K562 (cell line): ENCODE results near the gene PIGB. TPM values are rescaled to one million over a fixed set of nuclear protein-coding genes. Genes with fewer than 3 reads are reported as not detected.
A peak's percentile ranks its signal among the peaks of the same experiment; 100 is the strongest.

ENCODE experiments used
- ATAC-seq: fragments of 200-7000 bp; cut with Tn5 transposase; 3 replicates; pipeline ENCODE4 v1.9.1; 2020; ENCODE audit warnings: moderate library complexity
- BruUV-seq: library from RNA; stranded (reverse); fragments of 400-500 nt; replicated peaks from 2 replicates; lab custom pipeline; 2021; lab: Mats Ljungman, UMichigan
- CTCF ChIA-PET: fragments of 300-600 bp; formaldehyde crosslinking; extraction: SDS; loops from one replicate; lab custom pipeline; 2021; ENCODE audit warnings: low intra/inter-chr PET ratio; lab: Yijun Ruan, JAX
- POLR2A ChIA-PET: fragments of 300-600, 350-650 bp; sonication (Branson Sonifier 250); formaldehyde crosslinking; extraction: SDS; loops from one replicate; lab custom pipeline; 2021; ENCODE audit warnings: antibody characterized with exemption, inconsistent platforms; lab: Yijun Ruan, JAX
- DNase-seq, 4 experiments: peaks; one replicate each; pipeline versions ENCODE4 v3.0.0 to v3.0.0-alpha.2; 2011 to 2018; ENCODE audit warnings: low spot score in 3 of 4, mixed read lengths in 3 of 4; ENCODE audit errors: extremely low read depth in 1 of 4
- FAIRE-seq: peaks from 2 replicates; lab custom pipeline; 2011; peaks lifted over from hg19 to GRCh38; lab: Jason Lieb, UNC
- H2AFZ ChIP-seq: 2 replicates; pipeline ENCODE4 v1.6.0; 2011; ENCODE audit warnings: low read depth, low read length, control low read depth, inconsistent platforms
- H3K27ac ChIP-seq: fragments of 200-600 bp; 3 replicates; pipeline ENCODE4 v1.8.0; 2011; ENCODE audit warnings: low read depth, mild to moderate bottlenecking, control low read depth, inconsistent platforms, low read length, moderate library complexity, mixed read lengths; ENCODE audit errors: extremely low read depth
- H3K27me3 ChIP-seq, 2 experiments: fragments of 300-600 bp in 1 of 2; 2 replicates in 1 of 2; 3 replicates in 1 of 2; pipeline versions ENCODE4 v1.6.0 to v1.8.0; 2011; ENCODE audit warnings: inconsistent platforms in 2 of 2, low read length in 2 of 2, mild to moderate bottlenecking in 1 of 2, mixed read lengths in 1 of 2, moderate library complexity in 1 of 2; ENCODE audit not compliant: control insufficient read depth in 2 of 2, insufficient read depth in 2 of 2
- H3K36me3 ChIP-seq: fragments of 300-600 bp; 3 replicates; pipeline ENCODE4 v1.8.0; 2011; ENCODE audit warnings: mild to moderate bottlenecking, low read length, inconsistent platforms; ENCODE audit not compliant: control insufficient read depth, insufficient read depth
- H3K4me1 ChIP-seq, 2 experiments: fragments of 200-600 bp in 1 of 2; replicated peaks in 1 of 2; 2 replicates in 1 of 2; 3 replicates in 1 of 2; pipeline versions ENCODE4 v1.5.1 to v1.8.0; 2011; ENCODE audit warnings: inconsistent platforms in 2 of 2, low read length in 2 of 2, mild to moderate bottlenecking in 1 of 2, mixed read lengths in 1 of 2, moderate library complexity in 1 of 2; ENCODE audit not compliant: control insufficient read depth in 2 of 2, insufficient read depth in 2 of 2
- H3K4me2 ChIP-seq: 2 replicates; pipeline ENCODE4 v1.6.1; 2011; ENCODE audit warnings: low read length, control low read depth, inconsistent platforms, mixed read lengths; ENCODE audit not compliant: insufficient read depth
- H3K4me3 ChIP-seq: fragments of 200-600 bp; sonication (generic), shearing (Covaris generic); 2 replicates; pipeline ENCODE4 v1.5.1; 2016; ENCODE audit warnings: control low read depth, inconsistent platforms
- H3K79me2 ChIP-seq: fragments of 200-600 bp; 3 replicates; pipeline ENCODE4 v1.8.0; 2011; ENCODE audit warnings: low read length, inconsistent platforms; ENCODE audit not compliant: control insufficient read depth, insufficient read depth
- H3K9ac ChIP-seq, 2 experiments: 2 replicates each; pipeline versions ENCODE4 v1.6.0 to v1.6.1; 2011; ENCODE audit warnings: low read depth in 2 of 2, low read length in 2 of 2, control low read depth in 1 of 2, inconsistent platforms in 1 of 2, mild to moderate bottlenecking in 1 of 2, mixed read lengths in 1 of 2; ENCODE audit not compliant: insufficient read depth in 1 of 2
- H3K9me1 ChIP-seq: one replicate; pipeline ENCODE4 v1.6.0; 2011; ENCODE audit warnings: inconsistent platforms, mild to moderate bottlenecking, low read length, moderate library complexity; ENCODE audit not compliant: control insufficient read depth, insufficient read depth
- H3K9me3 ChIP-seq: replicated peaks from 2 replicates; pipeline ENCODE4 v1.5.1; 2011; ENCODE audit warnings: low read depth, low read length, inconsistent platforms; ENCODE audit not compliant: control insufficient read depth, insufficient read depth
- H4K20me1 ChIP-seq: replicated peaks from 2 replicates; pipeline ENCODE4 v1.6.1; 2011; ENCODE audit warnings: low read length, inconsistent platforms, mixed read lengths; ENCODE audit not compliant: control insufficient read depth, insufficient read depth
- CBX8 ChIP-seq: fragments of 200-600 bp; sonication (generic); IDR thresholded peaks from 2 replicates; pipeline ENCODE4 v1.6.1; 2012; ENCODE audit warnings: borderline replicate concordance, mixed run types, low read depth, mild to moderate bottlenecking, moderate library complexity, mixed read lengths, low read length, control low read depth, inconsistent platforms; ENCODE audit not compliant: poor library complexity, severe bottlenecking; ENCODE audit errors: extremely low read depth
- EZH2 ChIP-seq: IDR thresholded peaks from 2 replicates; pipeline ENCODE4 v1.6.1; 2012; ENCODE audit warnings: low read depth, mild to moderate bottlenecking, inconsistent platforms, low read length, borderline replicate concordance
- GABPB2 ChIP-seq: fragments of 250-450 bp; sonication (Bioruptor Pico); conservative IDR thresholded peaks from 2 replicates; pipeline ENCODE4 v1.5.1; 2021; ENCODE audit warnings: mild to moderate bottlenecking
- GATA2 ChIP-seq: sonication (generic); formaldehyde crosslinking; IDR thresholded peaks from 2 replicates; pipeline ENCODE4 v1.4.0; 2020; ENCODE audit warnings: mild to moderate bottlenecking, missing genetic modification reagents
- KDM1A ChIP-seq, 2 experiments: fragments of 450-650 bp; IDR thresholded peaks; 2 replicates each; pipeline ENCODE4 v1.6.1; 2016; ENCODE audit warnings: mild to moderate bottlenecking in 2 of 2
- KLF16 ChIP-seq: IDR thresholded peaks from 2 replicates; pipeline ENCODE4 v1.6.1; 2016; ENCODE audit warnings: antibody characterized with exemption
- KLF6 ChIP-seq: fragments of 250-450 bp; sonication (Bioruptor Pico); IDR thresholded peaks from 2 replicates; pipeline ENCODE4 v1.4.0; 2020; ENCODE audit warnings: mild to moderate bottlenecking, moderate library complexity, borderline replicate concordance
- MCM3 ChIP-seq: fragments of 450-650 bp; IDR thresholded peaks from 2 replicates; pipeline ENCODE4 v1.6.1; 2016
- MCM5 ChIP-seq: fragments of 450-650 bp; IDR thresholded peaks from 2 replicates; pipeline ENCODE4 v1.6.1; 2016; ENCODE audit warnings: low read depth
- MYNN ChIP-seq, 2 experiments: sonication (generic); formaldehyde crosslinking in 1 of 2; IDR thresholded peaks; 2 replicates each; pipeline versions ENCODE4 v1.5.0 to v1.6.1; 2016 to 2020; ENCODE audit warnings: antibody characterized with exemption in 1 of 2, missing genetic modification reagents in 1 of 2
- NFE2L1 ChIP-seq: fragments of 450-650 bp; IDR thresholded peaks from 2 replicates; pipeline ENCODE4 v1.6.1; 2016; ENCODE audit warnings: missing genetic modification characterization, low read depth, mild to moderate bottlenecking, missing compliant biosample characterization, moderate library complexity, borderline replicate concordance
- PCBP2 ChIP-seq: fragments of 200-400 bp; formaldehyde crosslinking; IDR thresholded peaks from 2 replicates; pipeline ENCODE4 v1.6.1; 2018; ENCODE audit warnings: low read length, low read depth, mild to moderate bottlenecking, moderate library complexity; ENCODE audit not compliant: poor library complexity, severe bottlenecking
- PHB ChIP-seq: fragments of 250-450 bp; sonication (Bioruptor Pico); IDR thresholded peaks from 2 replicates; pipeline ENCODE4 v1.5.0; 2021
- RFX5 ChIP-seq: IDR thresholded peaks from 2 replicates; pipeline ENCODE4 v1.6.1; 2011; ENCODE audit warnings: low read depth, mild to moderate bottlenecking, improper control_type of control experiment, low read length
- TAF15 ChIP-seq: fragments of 200-400 bp; formaldehyde crosslinking; IDR thresholded peaks from 2 replicates; pipeline ENCODE4 v1.6.1; 2017; ENCODE audit warnings: mild to moderate bottlenecking, low read depth, low read length, moderate library complexity
- ZNF134 ChIP-seq: fragments of 250-450 bp; sonication (Bioruptor Pico); conservative IDR thresholded peaks from 2 replicates; pipeline ENCODE4 v1.4.0; 2020
- ZNF445 ChIP-seq: fragments of 250-450 bp; sonication (Bioruptor Pico); IDR thresholded peaks from 2 replicates; pipeline ENCODE4 v1.4.0; 2020; ENCODE audit warnings: low read depth, mild to moderate bottlenecking, moderate library complexity
- WGBS: fragments of 100-300 bp; shearing (Covaris generic); methylation state at CpG from one replicate; pipeline ENCODE4 v1.1.6; 2016; ENCODE audit warnings: low coverage, mixed read lengths; ENCODE audit not compliant: insufficient coverage; ENCODE audit errors: missing lambda C conversion rate; 5-methylcytosine and 5-hydroxymethylcytosine counted together
- in situ Hi-C: fragments of 300-500 bp; cut with MboI; formaldehyde crosslinking; loops from 4 replicates; pipeline ENCODE4 v1.15.0; 2018; ENCODE audit warnings: inconsistent platforms, mixed read lengths
- intact Hi-C: fragments of 100-400 bp; cut with micrococcal nuclease; formaldehyde crosslinking; loops from 2 replicates; pipeline ENCODE4 v1.14.2; 2022
- polyA plus RNA-seq, 8 experiments: library from polyadenylated mRNA; depleted of rRNA in 4 of 8; stranded (reverse) in 5 of 8; unstranded in 3 of 8; fragments of >200 nt; fragmentation: Nextera tagmentation in 2 of 8; fragmentation: Illumina TruSeq in 1 of 8; extraction: Ambion mirVana in 2 of 8; extraction: Trizol in 1 of 8; gene quantifications; 2 replicates each; pipeline versions ENCODE4 v1.2.1 to v1.2.3, GENCODE V29; 2011 to 2014; ENCODE audit warnings: inconsistent platforms in 1 of 8, missing spikeins in 1 of 8
- total RNA-seq, 7 experiments: library from RNA; depleted of rRNA in 6 of 7; stranded (reverse); fragments of >200 nt in 6 of 7; fragmentation: Illumina TruSeq in 2 of 7; extraction: Trizol in 2 of 7; gene quantifications; 2 replicates each; pipeline versions ENCODE4 v1.2.1 to v1.2.3, GENCODE V29; 2011 to 2021; ENCODE audit warnings: low replicate concordance in 1 of 7
- TF ChIP-seq, protein P1 (sequence below): IDR thresholded peaks from 2 replicates; pipeline ENCODE4 v1.6.1; 2014; ENCODE audit warnings: antibody characterized with exemption
- TF ChIP-seq, protein P2 (sequence below), 2 experiments: fragments of 450-650 bp; IDR thresholded peaks; 2 replicates each; pipeline ENCODE4 v1.6.1; 2016
- TF ChIP-seq, protein P3 (sequence below): fragments of 450-650 bp; formaldehyde crosslinking; IDR thresholded peaks from 2 replicates; pipeline ENCODE4 v1.4.0; 2022; ENCODE audit warnings: mild to moderate bottlenecking, moderate library complexity

PIGB gene
- total and polyA plus RNA-seq, 9 of the 15 experiments (the other 6 are each of a cell fraction or from before 2014, with no cell fraction given): 9.9 to 32.3 (median 18.2) TPM

DNA sequence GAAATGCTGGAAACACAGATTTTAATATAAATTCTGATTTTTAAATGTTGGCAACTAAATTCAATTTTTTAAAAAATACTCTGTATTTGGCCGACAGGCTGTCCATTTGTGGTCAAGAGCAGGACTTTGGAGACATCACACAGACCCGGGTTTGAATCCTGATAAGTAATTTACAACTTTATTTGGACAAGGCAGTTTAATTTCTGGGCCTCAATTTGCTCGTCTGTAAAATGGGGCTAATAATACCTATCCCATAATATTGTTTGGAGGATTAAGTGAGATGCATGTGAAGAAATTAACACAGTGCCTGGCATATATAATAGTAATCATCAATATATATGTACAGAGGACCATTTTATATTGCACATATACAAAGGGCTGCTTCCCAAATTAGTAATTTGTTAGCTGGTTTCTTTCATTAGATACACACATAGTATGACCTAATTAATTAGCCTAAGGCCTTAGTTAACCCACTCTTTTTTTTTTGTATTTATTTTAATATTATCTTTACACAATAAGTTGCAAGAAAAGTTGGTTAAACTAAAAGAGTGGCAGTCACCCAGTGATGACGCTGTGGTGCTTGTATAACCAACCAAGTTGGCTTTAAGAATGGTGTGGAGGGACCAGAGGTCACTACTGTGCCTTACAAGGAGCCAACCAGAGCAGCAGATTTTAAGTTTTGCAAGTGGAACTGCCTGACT, 665 bp downstream of the PIGB start:
- Histone ChIP-seq H3K4me1 (peaks cover 4 to 9% of the 10 kb centered on the region in 2 experiments; a peak in 2 of 5 replicates), H3K27ac (peak overlapping the region; percentile 96), H3K27me3 (no peaks in the 10 kb centered on the region), H3K4me3 (peak overlapping the region; percentile 69), H3K79me2 (peaks cover 60% of the 10 kb centered on the region), H3K9me1 (no peaks in the 10 kb centered on the region), H4K20me1 (no peaks in the 10 kb centered on the region), H3K36me3 (peaks cover 11% of the 10 kb centered on the region; the same call in 2 of the 3 replicates), H3K9me3 (no peaks in the 10 kb centered on the region), H3K4me2 (peak overlapping the region; percentile 92), H2AFZ (peak overlapping the region; percentile 97), H3K9ac (peak overlapping the region; percentile 95 to 97; a peak in 3 of 4 replicates)
- ATAC-seq (peak; percentile 77), DNase-seq (peak; percentile 54 to 76 (median 60)), FAIRE-seq (no peak)
- BruUV-seq: TSS peak; percentile 79
- intact Hi-C loops (loop anchor here (1.0 to 2.0 kb wide), 2 partner anchors 83 to 116 kb away; no protein-coding TSS in a partner anchor), in situ Hi-C loops (no loop called here)
- ChIA-PET CTCF (no interaction called here), POLR2A (interaction anchor here (0.7 to 1.5 kb wide), 17 partner anchors 8 to 353 kb away, joined by 3 to 13 read pairs (median 4); partner anchors contain the start of genes CCPG1, PIERCE2 and RSL24D1)
- WGBS: 0% methylated on average over 4 of the region's 4 CpGs
- TF ChIP-seq, protein P1, sequence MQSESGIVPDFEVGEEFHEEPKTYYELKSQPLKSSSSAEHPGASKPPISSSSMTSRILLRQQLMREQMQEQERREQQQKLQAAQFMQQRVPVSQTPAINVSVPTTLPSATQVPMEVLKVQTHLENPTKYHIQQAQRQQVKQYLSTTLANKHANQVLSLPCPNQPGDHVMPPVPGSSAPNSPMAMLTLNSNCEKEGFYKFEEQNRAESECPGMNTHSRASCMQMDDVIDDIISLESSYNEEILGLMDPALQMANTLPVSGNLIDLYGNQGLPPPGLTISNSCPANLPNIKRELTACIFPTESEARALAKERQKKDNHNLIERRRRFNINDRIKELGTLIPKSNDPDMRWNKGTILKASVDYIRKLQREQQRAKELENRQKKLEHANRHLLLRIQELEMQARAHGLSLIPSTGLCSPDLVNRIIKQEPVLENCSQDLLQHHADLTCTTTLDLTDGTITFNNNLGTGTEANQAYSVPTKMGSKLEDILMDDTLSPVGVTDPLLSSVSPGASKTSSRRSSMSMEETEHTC: no peak
- TF ChIP-seq TAF15 (no peak), PCBP2 (no peak), CBX8 (no peak), ZNF445 (CRISPR knock-in tag) (no peak), MCM5 (no peak), NFE2L1 (tag) (no peak), KDM1A (IDR thresholded peaks at IDR 0.05) (peak; percentile 96 to 98), PHB (CRISPR knock-in tag) (no peak), KLF16 (no peak), ZNF134 (CRISPR knock-in tag) (no peak), MYNN (IDR thresholded peaks at IDR 0.05) (no peak), MYNN (CRISPR knock-in tag; IDR thresholded peaks at IDR 0.05) (no peak), KLF6 (CRISPR knock-in tag) (no peak), GATA2 (CRISPR knock-in tag) (no peak), EZH2 (no peak), RFX5 (no peak), MCM3 (no peak), GABPB2 (CRISPR knock-in tag) (no peak)
- TF ChIP-seq, protein P2, sequence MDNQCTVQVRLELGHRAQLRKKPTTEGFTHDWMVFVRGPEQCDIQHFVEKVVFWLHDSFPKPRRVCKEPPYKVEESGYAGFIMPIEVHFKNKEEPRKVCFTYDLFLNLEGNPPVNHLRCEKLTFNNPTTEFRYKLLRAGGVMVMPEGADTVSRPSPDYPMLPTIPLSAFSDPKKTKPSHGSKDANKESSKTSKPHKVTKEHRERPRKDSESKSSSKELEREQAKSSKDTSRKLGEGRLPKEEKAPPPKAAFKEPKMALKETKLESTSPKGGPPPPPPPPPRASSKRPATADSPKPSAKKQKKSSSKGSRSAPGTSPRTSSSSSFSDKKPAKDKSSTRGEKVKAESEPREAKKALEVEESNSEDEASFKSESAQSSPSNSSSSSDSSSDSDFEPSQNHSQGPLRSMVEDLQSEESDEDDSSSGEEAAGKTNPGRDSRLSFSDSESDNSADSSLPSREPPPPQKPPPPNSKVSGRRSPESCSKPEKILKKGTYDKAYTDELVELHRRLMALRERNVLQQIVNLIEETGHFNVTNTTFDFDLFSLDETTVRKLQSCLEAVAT (IDR thresholded peaks at IDR 0.05): no peak
- TF ChIP-seq, protein P3, sequence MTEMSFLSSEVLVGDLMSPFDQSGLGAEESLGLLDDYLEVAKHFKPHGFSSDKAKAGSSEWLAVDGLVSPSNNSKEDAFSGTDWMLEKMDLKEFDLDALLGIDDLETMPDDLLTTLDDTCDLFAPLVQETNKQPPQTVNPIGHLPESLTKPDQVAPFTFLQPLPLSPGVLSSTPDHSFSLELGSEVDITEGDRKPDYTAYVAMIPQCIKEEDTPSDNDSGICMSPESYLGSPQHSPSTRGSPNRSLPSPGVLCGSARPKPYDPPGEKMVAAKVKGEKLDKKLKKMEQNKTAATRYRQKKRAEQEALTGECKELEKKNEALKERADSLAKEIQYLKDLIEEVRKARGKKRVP (CRISPR knock-in tag): no peak
